GM12865 (cell line): ENCODE data around the gene PCDH1.
"Not testable (repeated sequence)": the region's sequence is repeated elsewhere in the genome, so short reads cannot be mapped to it uniquely, and the experiment has no call there.

Source experiments
- DNase-seq: peaks from one replicate; pipeline ENCODE4 v3.0.0; 2010; ENCODE audit warnings: low read depth
- H3K4me3 ChIP-seq: 2 replicates; pipeline ENCODE4 v1.5.1; 2011; ENCODE audit warnings: mild to moderate bottlenecking, low read depth, low read length, control low read depth
- CTCF ChIP-seq: IDR thresholded peaks from 2 replicates; pipeline ENCODE4 v1.5.1; 2011; ENCODE audit warnings: low read length, control low read depth, low read depth, inconsistent platforms; ENCODE audit not compliant: insufficient read depth; ENCODE audit errors: missing control alignments

PCDH1 gene

GRCh38 chr5:141821430-141821925 is 56.7 kb downstream of the PCDH1 start:
- H3K4me3 ChIP-seq: no peak overlapping the region
- no peak for TF ChIP-seq CTCF
- no peak for DNase-seq

- not testable (repeated sequence) for H3K4me3 ChIP-seq, DNase-seq
Measured at GRCh38 chr5:141820686-141821085, 57.5 kb downstream of the PCDH1 start.

- DNase-seq: no peak
- no peak overlapping the region for H3K4me3 ChIP-seq
- no peak for TF ChIP-seq CTCF
Measured at GRCh38 chr5:141817631-141818030, 60.6 kb downstream of the PCDH1 start.

GRCh38 chr5:141816598-141817399 is 61.4 kb downstream of the PCDH1 start:
- no peak for TF ChIP-seq CTCF
- no peak for DNase-seq
- no peak overlapping the region for H3K4me3 ChIP-seq

GRCh38 chr5:141815796-141816180 is 62.4 kb downstream of the PCDH1 start:
- H3K4me3 ChIP-seq: no peak overlapping the region
- no peak for DNase-seq
- no peak for TF ChIP-seq CTCF

GRCh38 chr5:141815051-141815795 is 63.0 kb downstream of the PCDH1 start:
- DNase-seq: no peak
- no peak overlapping the region for H3K4me3 ChIP-seq
- TF ChIP-seq CTCF: no peak

GRCh38 chr5:141814064-141814964 is 63.9 kb downstream of the PCDH1 start:
- peak; percentile 35 for DNase-seq
- peak; percentile 71 for TF ChIP-seq CTCF
- no peak overlapping the region for H3K4me3 ChIP-seq
